ENCODE data around the gene WRNIP1. TPM values are rescaled to one million over a fixed set of nuclear protein-coding genes. Genes with fewer than 3 reads are reported as not detected.

The WRNIP1 gene
- total RNA-seq: 10 to 100 TPM; 36.8 to 39.7 TPM
- 10 to 100 TPM; 23.2 to 40.3 TPM for polyA plus RNA-seq
- long read RNA-seq, donor 1, transcript WRNIP1-204 (7 exons, 2,670 nt): major isoform, 7 of 15 reads
- long read RNA-seq, donor 1, partial matches to known transcripts: 4 of 15 reads
- long read RNA-seq, donor 1, other reads (novel, unspliced or antisense): 3 of 15 reads
- long read RNA-seq, donor 2, transcript WRNIP1-203 (7 exons, 2,595 nt): minor isoform, 6 of 84 reads
- long read RNA-seq, donor 2, transcript WRNIP1-204 (7 exons, 2,670 nt): major isoform, 71 of 84 reads
- long read RNA-seq, donor 2, partial matches to known transcripts: 4 of 84 reads
- long read RNA-seq, donor 2, other reads (novel, unspliced or antisense): 3 of 84 reads

- Histone ChIP-seq H3K4me1 (ENCODE audit: control insufficient read depth in 1 of 2, insufficient read depth in 2 of 2, low read length in 2 of 2) (no peaks in the 10 kb centered on the region), H3K4me3 (ENCODE audit: low read length in 2 of 2) (peak within 1 kb of the TSS; percentile 91 to 92), H3K27ac (ENCODE audit: low read depth in 1 of 2, low read length in 2 of 2) (peak within 1 kb of the TSS; percentile 78 to 83), H3K9me3 (ENCODE audit: control insufficient read depth, low read length) (no peaks in the 10 kb centered on the region), H3K27me3 (ENCODE audit: control insufficient read depth in 1 of 2, insufficient read depth in 2 of 2, low read length in 1 of 2) (no peaks in the 10 kb centered on the region), H3K36me3 (ENCODE audit: control insufficient read depth in 1 of 2, insufficient read depth in 2 of 2, low read length in 1 of 2) (no peaks in the 10 kb centered on the region)
- DNase-seq (peak; percentile 99), ATAC-seq (ENCODE audit: low FRiP score) (peak; percentile 97)
- WGBS, 2 donors: 0% methylated on average over 80 to 104 of the region's 104 CpGs
- intact Hi-C loops (cut with DNase I): no loop called here
Measured at GRCh38 chr6:2765166-2765895, at the start of gene WRNIP1. TSS of gene WRNIP1 (plus strand) at chr6:2765393. CDS start at chr6:2765623, 230 bp downstream.

- Histone ChIP-seq H3K27me3 (ENCODE audit: control insufficient read depth in 1 of 2, insufficient read depth in 2 of 2, low read length in 1 of 2) (peaks cover 0 to 1% of the 10 kb centered on the region in 2 donors), H3K9me3 (ENCODE audit: control insufficient read depth, low read length) (no peaks in the 10 kb centered on the region), H3K36me3 (ENCODE audit: control insufficient read depth in 1 of 2, insufficient read depth in 2 of 2, low read length in 1 of 2) (no peaks in the 10 kb centered on the region), H3K27ac (ENCODE audit: low read depth in 1 of 2, low read length in 2 of 2) (no peak overlapping the region), H3K4me1 (ENCODE audit: control insufficient read depth in 1 of 2, insufficient read depth in 2 of 2, low read length in 2 of 2) (no peaks in the 10 kb centered on the region), H3K4me3 (ENCODE audit: low read length in 2 of 2) (no peak overlapping the region)
- 71 to 76% methylated on average over 5 of the region's 5 CpGs for WGBS, 2 donors
- intact Hi-C loops (cut with DNase I): no loop called here
- DNase-seq (no peak), ATAC-seq (ENCODE audit: low FRiP score) (no peak)
Measured at GRCh38 chr6:2715737-2716136, 49.5 kb upstream of the WRNIP1 start.

- ATAC-seq (ENCODE audit: low FRiP score): no peak
- intact Hi-C loops (cut with DNase I): no loop called here
- Histone ChIP-seq H3K9me3 (ENCODE audit: control insufficient read depth, low read length) (no peaks in the 10 kb centered on the region), H3K27me3 (ENCODE audit: control insufficient read depth in 1 of 2, insufficient read depth in 2 of 2, low read length in 1 of 2) (peaks cover 0 to 1% of the 10 kb centered on the region in 2 donors), H3K27ac (ENCODE audit: low read depth in 1 of 2, low read length in 2 of 2) (no peak overlapping the region), H3K36me3 (ENCODE audit: control insufficient read depth in 1 of 2, insufficient read depth in 2 of 2, low read length in 1 of 2) (no peaks in the 10 kb centered on the region), H3K4me3 (ENCODE audit: low read length in 2 of 2) (no peak overlapping the region), H3K4me1 (ENCODE audit: control insufficient read depth in 1 of 2, insufficient read depth in 2 of 2, low read length in 2 of 2) (no peaks in the 10 kb centered on the region)
- DNase-seq: no peak
- WGBS, 2 donors: 83 to 87% methylated on average over 9 of the region's 9 CpGs
Measured at GRCh38 chr6:2716936-2717700, 48.1 kb upstream of the WRNIP1 start.

GRCh38 chr6:2718334-2719092, 46.7 kb upstream of the WRNIP1 start:
- DNase-seq (no peak), ATAC-seq (ENCODE audit: low FRiP score) (no peak)
- Histone ChIP-seq H3K9me3 (ENCODE audit: control insufficient read depth, low read length) (no peaks in the 10 kb centered on the region), H3K27ac (ENCODE audit: low read depth in 1 of 2, low read length in 2 of 2) (no peak overlapping the region), H3K36me3 (ENCODE audit: control insufficient read depth in 1 of 2, insufficient read depth in 2 of 2, low read length in 1 of 2) (no peaks in the 10 kb centered on the region), H3K27me3 (ENCODE audit: control insufficient read depth in 1 of 2, insufficient read depth in 2 of 2, low read length in 1 of 2) (peaks cover 0 to under 1% of the 10 kb centered on the region in 2 donors), H3K4me3 (ENCODE audit: low read length in 2 of 2) (no peak overlapping the region), H3K4me1 (ENCODE audit: control insufficient read depth in 1 of 2, insufficient read depth in 2 of 2, low read length in 2 of 2) (no peaks in the 10 kb centered on the region)
- WGBS, 2 donors: 75 to 76% methylated on average over 6 of the region's 6 CpGs
- intact Hi-C loops (cut with DNase I): no loop called here

- Histone ChIP-seq H3K36me3 (ENCODE audit: control insufficient read depth in 1 of 2, insufficient read depth in 2 of 2, low read length in 1 of 2) (no peaks in the 10 kb centered on the region), H3K27ac (ENCODE audit: low read depth in 1 of 2, low read length in 2 of 2) (no peak overlapping the region), H3K4me1 (ENCODE audit: control insufficient read depth in 1 of 2, insufficient read depth in 2 of 2, low read length in 2 of 2) (no peaks in the 10 kb centered on the region), H3K9me3 (ENCODE audit: control insufficient read depth, low read length) (no peaks in the 10 kb centered on the region), H3K27me3 (ENCODE audit: control insufficient read depth in 1 of 2, insufficient read depth in 2 of 2, low read length in 1 of 2) (no peaks in the 10 kb centered on the region), H3K4me3 (ENCODE audit: low read length in 2 of 2) (no peak overlapping the region)
- intact Hi-C loops (cut with DNase I): no loop called here
- DNase-seq (no peak), ATAC-seq (ENCODE audit: low FRiP score) (no peak)
- WGBS, 2 donors: 65 to 84% methylated on average over 2 of the region's 2 CpGs
Measured at GRCh38 chr6:2719093-2719455, 46.1 kb upstream of the WRNIP1 start.

GRCh38 chr6:2721219-2721618, 44.0 kb upstream of the WRNIP1 start:
- Histone ChIP-seq H3K36me3 (ENCODE audit: control insufficient read depth in 1 of 2, insufficient read depth in 2 of 2, low read length in 1 of 2) (no peaks in the 10 kb centered on the region), H3K27ac (ENCODE audit: low read depth in 1 of 2, low read length in 2 of 2) (no peak overlapping the region), H3K4me1 (ENCODE audit: control insufficient read depth in 1 of 2, insufficient read depth in 2 of 2, low read length in 2 of 2) (no peaks in the 10 kb centered on the region), H3K27me3 (ENCODE audit: control insufficient read depth in 1 of 2, insufficient read depth in 2 of 2, low read length in 1 of 2) (no peaks in the 10 kb centered on the region), H3K4me3 (ENCODE audit: low read length in 2 of 2) (no peak overlapping the region), H3K9me3 (ENCODE audit: control insufficient read depth, low read length) (no peaks in the 10 kb centered on the region)
- intact Hi-C loops (cut with DNase I): no loop called here
- 86 to 91% methylated on average over 3 of the region's 3 CpGs for WGBS, 2 donors
- ATAC-seq (ENCODE audit: low FRiP score) (no peak), DNase-seq (no peak)

GRCh38 chr6:2725364-2725988, 39.7 kb upstream of the WRNIP1 start:
- Histone ChIP-seq H3K4me3 (ENCODE audit: low read length in 2 of 2) (no peak overlapping the region), H3K27me3 (ENCODE audit: control insufficient read depth in 1 of 2, insufficient read depth in 2 of 2, low read length in 1 of 2) (no peaks in the 10 kb centered on the region), H3K36me3 (ENCODE audit: control insufficient read depth in 1 of 2, insufficient read depth in 2 of 2, low read length in 1 of 2) (no peaks in the 10 kb centered on the region), H3K9me3 (ENCODE audit: control insufficient read depth, low read length) (no peaks in the 10 kb centered on the region), H3K27ac (ENCODE audit: low read depth in 1 of 2, low read length in 2 of 2) (no peak overlapping the region), H3K4me1 (ENCODE audit: control insufficient read depth in 1 of 2, insufficient read depth in 2 of 2, low read length in 2 of 2) (no peaks in the 10 kb centered on the region)
- intact Hi-C loops (cut with DNase I): no loop called here
- 91 to 92% methylated on average over 8 of the region's 8 CpGs for WGBS, 2 donors
- DNase-seq: no peak
- ATAC-seq (ENCODE audit: low FRiP score): no peak

GRCh38 chr6:2725999-2726567, 39.1 kb upstream of the WRNIP1 start:
- no peak for ATAC-seq (ENCODE audit: low FRiP score)
- 37 to 44% methylated on average over 8 of the region's 8 CpGs for WGBS, 2 donors
- no peak overlapping the region for H3K27ac ChIP-seq (ENCODE audit: low read depth in 1 of 2, low read length in 2 of 2)

More at GRCh38 chr6:2725999-2726567, 39.1 kb upstream of the WRNIP1 start:
- no peaks in the 10 kb centered on the region for H3K27me3 ChIP-seq (ENCODE audit: control insufficient read depth in 1 of 2, insufficient read depth in 2 of 2, low read length in 1 of 2)
- no peaks in the 10 kb centered on the region for H3K9me3 ChIP-seq (ENCODE audit: control insufficient read depth, low read length)
- no peak overlapping the region for H3K4me3 ChIP-seq (ENCODE audit: low read length in 2 of 2)
- intact Hi-C loops (cut with DNase I): no loop called here
- no peaks in the 10 kb centered on the region for H3K4me1 ChIP-seq (ENCODE audit: control insufficient read depth in 1 of 2, insufficient read depth in 2 of 2, low read length in 2 of 2)
- no peaks in the 10 kb centered on the region for H3K36me3 ChIP-seq (ENCODE audit: control insufficient read depth in 1 of 2, insufficient read depth in 2 of 2, low read length in 1 of 2)
- peak in 1 of 2 donors; percentile 72 for DNase-seq
